HL-60 (cell line): ENCODE data around the gene PHRF1.

Experiments used
- CTCF ChIP-seq: IDR thresholded peaks from one replicate; pipeline ENCODE4 v1.5.1; 2011; ENCODE audit warnings: low read length, control low read depth, inconsistent platforms; ENCODE audit not compliant: insufficient read depth
- GABPA ChIP-seq: IDR thresholded peaks from 2 replicates; pipeline ENCODE4 v1.6.1; 2012; ENCODE audit warnings: low read depth
- POLR2AphosphoS5 ChIP-seq: IDR thresholded peaks from 2 replicates; pipeline ENCODE4 v1.6.1; 2012; ENCODE audit warnings: low read depth

- TF ChIP-seq GABPA (no peak), CTCF (no peak), POLR2AphosphoS5 (no peak)
Measured at GRCh38 chr11:635945-636510, 59.8 kb downstream of the PHRF1 start.
